ENCODE measurements around the gene TRAK1.

Gene TRAK1

GRCh38 chr3:42177068-42177800 lies 86.1 kb downstream of the TRAK1 start:
- DNase-seq (ENCODE audit: low read depth in 2 of 2) = no peak

DNA sequence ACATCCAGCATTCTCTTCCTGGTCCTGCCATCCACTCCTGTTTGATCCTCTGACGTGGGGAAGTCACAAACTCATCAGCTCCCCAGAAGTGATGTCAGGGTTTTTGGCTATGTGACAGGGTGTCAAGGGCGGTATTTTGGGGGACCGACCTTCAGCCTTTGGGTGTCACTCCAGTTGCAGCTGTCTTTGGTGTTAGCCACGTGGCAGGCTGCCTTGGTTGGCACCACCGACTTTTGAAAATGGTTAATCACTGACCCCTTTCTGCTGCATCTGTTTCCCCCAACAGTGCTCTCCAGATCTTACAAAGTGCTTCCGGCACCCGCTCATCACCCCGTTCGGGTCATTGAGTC lies 86.6 kb downstream of the TRAK1 start:
- no peak for DNase-seq (ENCODE audit: low read depth in 2 of 2)

DNA sequence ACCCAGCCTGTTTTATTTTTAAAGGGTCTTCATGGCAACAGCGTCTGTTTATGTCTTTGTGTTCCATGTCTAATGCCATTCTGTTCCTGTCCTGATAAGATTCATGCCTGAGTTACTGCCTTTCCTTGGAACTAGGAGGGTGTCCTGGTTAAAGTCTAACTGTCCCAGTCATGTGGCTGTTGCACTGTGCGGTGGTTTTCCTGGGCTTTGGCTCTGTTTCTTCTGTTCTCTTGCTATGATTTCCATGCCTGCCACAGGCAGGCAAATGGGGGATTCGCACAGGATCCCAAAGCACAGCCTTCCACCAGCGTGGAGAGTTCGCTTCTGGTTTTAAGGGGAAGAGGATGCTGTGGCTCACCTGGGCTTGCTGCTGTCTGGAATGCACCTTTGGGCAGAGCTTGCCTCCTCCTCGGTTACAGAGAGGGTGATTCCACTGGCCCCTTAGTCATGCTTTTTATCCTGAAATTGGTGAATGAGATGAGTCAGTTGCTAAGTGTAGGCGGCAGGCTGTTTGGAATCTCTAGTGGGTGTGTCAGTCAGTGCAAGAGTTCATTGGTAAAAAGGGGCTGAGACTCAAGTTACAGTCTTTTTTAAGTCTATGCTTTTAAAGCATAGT lies 88.1 kb downstream of the TRAK1 start:
- DNase-seq (ENCODE audit: low read depth in 2 of 2) = no peak

DNA sequence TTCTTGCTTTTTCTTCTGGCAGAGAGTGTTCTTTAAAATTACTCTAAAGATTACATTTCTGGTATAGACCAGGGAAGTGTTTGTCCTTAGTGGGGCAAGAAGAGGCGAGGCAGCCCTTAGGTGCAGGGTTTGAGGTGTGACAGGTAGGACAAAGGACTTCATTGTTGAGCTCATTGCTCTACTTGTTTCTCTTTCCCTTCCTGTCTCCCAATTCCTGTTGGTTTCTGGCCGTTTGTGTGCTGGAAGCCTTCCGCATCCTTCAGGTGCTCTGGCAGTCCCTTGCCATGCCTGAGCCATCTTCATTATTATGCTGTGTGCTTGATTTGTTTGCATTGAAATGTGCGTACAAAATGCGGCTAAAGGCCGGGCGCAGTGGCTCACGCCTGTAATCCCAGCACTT lies 89.7 kb downstream of the TRAK1 start:
- DNase-seq (ENCODE audit: low read depth in 2 of 2) = no peak

DNA sequence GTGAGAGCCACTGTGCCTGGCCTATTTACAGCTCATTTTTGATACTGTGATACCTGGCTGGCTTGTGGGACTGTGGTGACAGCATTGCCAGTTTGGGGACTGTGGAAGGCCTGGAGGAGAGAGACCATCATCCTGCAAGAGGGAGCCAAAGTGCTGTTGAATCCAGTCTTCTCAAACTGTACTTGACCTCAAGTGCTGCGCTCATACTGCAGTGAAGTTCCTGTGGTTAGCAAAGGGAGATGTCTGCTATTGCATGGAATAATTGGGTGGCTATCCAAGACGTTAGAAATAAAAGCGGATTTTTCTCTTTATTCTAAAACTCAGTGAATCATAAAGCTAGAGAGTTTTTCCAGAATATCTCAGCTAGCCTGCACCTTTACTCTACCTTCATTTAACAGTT lies 91.4 kb downstream of the TRAK1 start:
- no peak for DNase-seq (ENCODE audit: low read depth in 2 of 2)

GRCh38 chr3:42183991-42184632 lies 93.0 kb downstream of the TRAK1 start:
- no peak for DNase-seq (ENCODE audit: low read depth in 2 of 2)

GRCh38 chr3:42184651-42185443 lies 93.7 kb downstream of the TRAK1 start:
- DNase-seq (ENCODE audit: low read depth in 2 of 2) = no peak

DNA sequence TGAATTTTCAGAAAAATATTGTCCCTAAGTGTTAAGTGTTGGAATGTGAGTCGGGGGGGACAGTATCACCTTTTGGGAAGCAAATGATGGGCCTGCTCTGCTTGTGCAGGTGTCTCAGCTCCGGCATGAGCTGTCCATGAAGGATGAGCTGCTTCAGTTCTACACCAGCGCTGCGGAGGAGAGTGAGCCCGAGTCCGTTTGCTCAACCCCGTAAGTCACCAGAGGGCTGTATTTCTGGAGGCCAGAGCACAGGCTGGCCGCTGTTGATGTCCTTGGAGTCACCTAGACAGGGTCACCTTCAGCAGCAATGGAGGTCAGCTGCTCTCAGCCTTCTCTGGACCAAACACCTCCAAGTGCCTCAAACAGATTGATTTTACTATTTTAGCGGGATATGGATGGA lies 96.8 kb downstream of the TRAK1 start:
- no peak for DNase-seq (ENCODE audit: low read depth in 2 of 2)

- no peak for DNase-seq (ENCODE audit: low read depth in 2 of 2)
Observed at GRCh38 chr3:42188376-42188775, 97.2 kb downstream of the TRAK1 start.

GRCh38 chr3:42189001-42189460 lies 97.9 kb downstream of the TRAK1 start:
- DNase-seq (ENCODE audit: low read depth in 2 of 2) = no peak

DNA sequence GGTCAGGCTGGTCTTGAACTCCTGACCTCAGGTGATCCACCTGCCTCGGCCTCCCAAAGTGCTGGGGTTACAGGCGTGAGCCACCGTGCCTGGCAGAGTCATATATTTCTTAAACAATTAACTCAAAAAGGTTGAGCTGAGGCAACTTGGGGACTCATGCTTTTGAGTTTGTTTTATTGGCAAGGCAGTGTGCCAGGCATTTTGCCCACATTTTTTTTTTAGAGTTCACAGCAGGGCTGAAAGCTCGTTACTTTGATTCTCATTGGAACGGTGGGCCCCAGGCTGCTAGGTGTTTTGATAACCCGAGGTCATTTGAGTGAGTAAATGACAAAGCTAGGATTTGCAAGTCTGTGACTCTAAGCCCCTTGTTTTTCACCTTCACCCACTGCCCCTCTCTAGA lies 98.6 kb downstream of the TRAK1 start:
- DNase-seq (ENCODE audit: low read depth in 2 of 2) = no peak

DNA sequence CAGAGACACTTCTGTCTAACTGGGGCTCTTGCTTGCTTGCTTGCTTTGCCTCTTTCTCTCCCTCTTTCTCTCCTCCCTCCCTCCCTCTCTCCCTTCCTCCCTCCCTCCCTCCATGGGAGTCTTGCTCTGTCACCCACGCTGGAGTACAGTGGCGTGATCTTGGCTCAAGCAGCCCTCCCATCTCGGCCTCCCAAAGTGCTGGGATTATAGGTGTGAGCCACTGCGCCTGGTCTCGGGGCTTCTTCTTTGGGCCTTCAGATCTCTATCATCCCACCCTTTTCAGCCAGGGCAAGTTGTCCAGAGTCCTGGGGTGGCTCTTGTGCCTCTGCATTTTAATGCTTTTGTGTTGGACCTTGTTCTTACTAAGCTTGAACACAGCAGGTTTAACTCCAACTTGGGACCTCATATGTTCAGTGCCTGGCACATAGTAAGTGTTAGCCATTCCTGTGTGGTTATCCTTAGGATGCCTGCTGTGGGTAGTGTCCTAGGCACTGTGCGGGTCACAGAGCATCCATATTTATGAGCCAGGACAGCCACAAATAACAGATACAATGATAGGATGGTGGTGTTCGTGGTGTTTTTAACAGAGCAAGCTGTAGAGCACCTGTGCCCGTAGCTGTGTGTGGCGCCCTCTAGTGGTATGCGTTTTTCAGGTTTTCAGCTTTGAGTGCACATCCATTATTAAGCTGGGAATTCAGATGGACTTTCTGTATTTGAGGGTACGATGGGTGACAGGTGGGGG lies 99.7 kb downstream of the TRAK1 start:
- DNase-seq (ENCODE audit: low read depth in 2 of 2) = peak; percentile 42 to 62

- no peak for DNase-seq (ENCODE audit: low read depth in 2 of 2)
Observed at GRCh38 chr3:42191443-42191747, 100.2 kb downstream of the TRAK1 start.

DNA sequence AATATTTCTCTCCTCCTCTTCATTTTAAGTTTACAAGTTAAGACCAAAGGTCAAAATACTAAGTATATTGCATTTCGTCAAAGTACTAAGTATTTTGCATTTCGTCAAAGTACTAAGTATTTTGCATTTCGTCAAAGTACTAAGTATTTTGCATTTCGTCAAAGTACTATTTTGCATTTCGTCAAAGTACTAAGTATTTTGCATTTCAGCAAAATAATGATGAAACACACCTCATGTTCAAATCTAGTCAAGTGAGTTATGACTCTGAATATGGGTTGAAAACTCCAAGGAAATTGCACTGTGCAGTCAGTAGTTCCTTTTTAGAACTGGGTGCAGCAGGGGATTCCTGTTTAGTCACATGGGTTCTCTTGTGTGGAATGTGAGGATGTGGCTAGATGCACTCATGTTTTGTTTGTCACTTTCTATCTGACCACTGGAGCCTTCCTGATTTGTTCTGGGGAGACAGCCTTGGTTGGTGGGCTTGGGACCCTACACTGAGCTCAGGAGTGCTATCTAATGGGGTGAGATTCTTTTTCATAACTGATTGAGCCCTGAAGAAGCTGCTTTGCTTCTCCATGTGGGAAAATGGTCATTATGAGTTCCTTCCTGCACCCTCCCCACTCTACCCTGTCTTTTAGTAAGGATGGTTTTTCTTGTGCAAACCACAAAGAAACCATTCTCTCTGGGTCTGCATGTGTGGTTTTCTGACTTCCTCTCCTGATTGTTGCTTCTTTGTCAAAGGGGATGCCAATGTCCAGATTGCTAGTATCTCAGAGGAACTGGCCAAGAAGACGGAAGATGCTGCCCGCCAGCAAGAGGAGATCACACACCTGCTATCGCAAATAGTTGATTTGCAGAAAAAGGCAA lies 101.4 kb downstream of the TRAK1 start:
- DNase-seq (ENCODE audit: low read depth in 2 of 2) = no peak

- DNase-seq (ENCODE audit: low read depth in 2 of 2) = no peak
Observed at GRCh38 chr3:42194943-42195510, 103.9 kb downstream of the TRAK1 start.

GRCh38 chr3:42195879-42196330 lies 104.7 kb downstream of the TRAK1 start:
- no peak for DNase-seq (ENCODE audit: low read depth in 2 of 2)

GRCh38 chr3:42198709-42199108 lies 107.6 kb downstream of the TRAK1 start:
- no peak for DNase-seq (ENCODE audit: low read depth in 2 of 2)

GRCh38 chr3:42202217-42202865 lies 111.2 kb downstream of the TRAK1 start:
- no peak for DNase-seq (ENCODE audit: low read depth in 2 of 2)

DNA sequence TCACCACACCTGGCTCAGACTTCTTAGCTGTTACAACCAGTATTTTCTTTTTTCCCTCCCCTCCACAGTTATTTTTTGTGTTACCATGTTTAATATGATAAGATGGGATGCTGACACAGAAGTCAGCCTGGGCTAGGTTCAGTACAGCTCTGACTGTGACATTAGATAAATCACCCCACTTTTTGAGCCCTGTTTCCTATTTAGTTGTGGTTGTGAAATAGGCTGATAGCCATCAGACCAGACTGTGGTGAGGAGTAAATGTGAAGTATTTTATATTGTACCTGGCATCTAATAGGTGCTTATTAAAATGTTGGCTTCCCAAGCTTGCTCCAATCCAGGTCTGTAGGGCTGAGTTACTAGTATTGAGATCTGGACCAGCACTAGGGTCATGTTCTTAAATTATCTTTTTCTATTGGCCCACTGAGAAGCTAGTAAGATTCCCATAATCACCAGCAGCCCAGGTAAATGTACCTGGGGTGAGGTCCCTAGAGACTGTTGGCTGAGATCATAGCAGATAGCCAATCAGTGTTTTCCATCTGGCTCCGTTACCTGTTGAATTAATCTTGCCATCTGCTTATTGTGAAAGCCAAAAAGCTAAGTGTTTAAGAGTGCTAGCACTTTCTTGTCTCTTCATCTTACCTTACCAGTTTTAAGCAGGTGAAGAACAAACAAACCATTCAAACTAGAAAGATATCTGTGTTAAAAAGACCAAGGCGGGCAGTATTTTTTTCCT lies 113.9 kb downstream of the TRAK1 start:
- DNase-seq (ENCODE audit: low read depth in 2 of 2) = no peak

Data from stimulated activated CD4-positive, alpha-beta T cell treated with anti-CD3 and anti-CD28 coated beads, Interleukin-1b, Interleukin-23, amount 100 ng/mL, for 4 hours (primary cell).